HL-60 (cell line): ENCODE results near the gene UBE2L6.
A peak's percentile ranks its signal among the peaks of the same experiment; 100 is the strongest.

Experiments
- POLR2AphosphoS5 ChIP-seq: IDR thresholded peaks from 2 replicates; pipeline ENCODE4 v1.6.1; 2012; ENCODE audit warnings: low read depth
- TF ChIP-seq, protein P1 (sequence below): IDR thresholded peaks from one replicate; pipeline ENCODE4 v1.5.1; 2011; ENCODE audit warnings: low read length, control low read depth, inconsistent platforms; ENCODE audit not compliant: insufficient read depth
- TF ChIP-seq, protein P2 (sequence below): IDR thresholded peaks from 2 replicates; pipeline ENCODE4 v1.6.1; 2012; ENCODE audit warnings: low read depth; ENCODE audit not compliant: insufficient replicate concordance

DNA sequence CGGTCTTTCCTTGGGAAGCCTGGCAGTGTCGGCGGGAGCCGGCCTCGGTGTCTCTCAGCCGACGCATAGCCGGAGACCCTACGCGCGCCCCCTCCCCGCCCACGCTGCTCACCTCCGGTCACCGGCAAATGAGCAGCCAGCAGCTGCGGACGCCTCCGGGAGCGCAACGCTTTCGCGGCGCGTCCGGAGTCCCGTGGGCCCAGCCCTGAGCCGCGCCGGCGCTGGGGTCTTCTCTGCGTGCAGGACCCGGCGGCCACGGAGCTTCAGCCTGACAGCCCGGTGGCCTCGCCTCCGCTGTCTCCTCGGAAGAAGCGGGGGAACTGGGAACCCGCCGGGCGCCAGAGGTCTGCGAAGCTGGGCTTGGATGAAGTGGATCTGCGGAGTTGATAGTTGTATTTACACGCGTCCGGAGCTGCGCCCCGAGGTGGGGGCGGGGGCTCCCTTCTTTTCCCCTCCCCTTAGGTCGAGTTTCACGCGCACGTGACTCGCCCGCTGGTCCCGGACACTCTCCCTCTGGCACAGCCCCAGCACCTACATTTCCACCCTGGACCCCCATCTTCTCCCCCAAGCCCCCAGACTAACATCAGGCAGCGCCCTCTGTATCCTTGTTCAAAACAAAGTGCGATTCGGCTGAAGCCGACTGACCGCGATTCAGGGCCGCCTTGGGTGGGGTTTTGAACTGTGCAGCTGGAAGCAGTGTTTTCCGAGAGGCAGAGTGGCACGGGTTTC, 52.0 kb downstream of the UBE2L6 start, which contains the start of gene SLC43A1:
- TF ChIP-seq, protein P1, sequence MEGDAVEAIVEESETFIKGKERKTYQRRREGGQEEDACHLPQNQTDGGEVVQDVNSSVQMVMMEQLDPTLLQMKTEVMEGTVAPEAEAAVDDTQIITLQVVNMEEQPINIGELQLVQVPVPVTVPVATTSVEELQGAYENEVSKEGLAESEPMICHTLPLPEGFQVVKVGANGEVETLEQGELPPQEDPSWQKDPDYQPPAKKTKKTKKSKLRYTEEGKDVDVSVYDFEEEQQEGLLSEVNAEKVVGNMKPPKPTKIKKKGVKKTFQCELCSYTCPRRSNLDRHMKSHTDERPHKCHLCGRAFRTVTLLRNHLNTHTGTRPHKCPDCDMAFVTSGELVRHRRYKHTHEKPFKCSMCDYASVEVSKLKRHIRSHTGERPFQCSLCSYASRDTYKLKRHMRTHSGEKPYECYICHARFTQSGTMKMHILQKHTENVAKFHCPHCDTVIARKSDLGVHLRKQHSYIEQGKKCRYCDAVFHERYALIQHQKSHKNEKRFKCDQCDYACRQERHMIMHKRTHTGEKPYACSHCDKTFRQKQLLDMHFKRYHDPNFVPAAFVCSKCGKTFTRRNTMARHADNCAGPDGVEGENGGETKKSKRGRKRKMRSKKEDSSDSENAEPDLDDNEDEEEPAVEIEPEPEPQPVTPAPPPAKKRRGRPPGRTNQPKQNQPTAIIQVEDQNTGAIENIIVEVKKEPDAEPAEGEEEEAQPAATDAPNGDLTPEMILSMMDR, result no peak
- TF ChIP-seq POLR2AphosphoS5, result no peak
- TF ChIP-seq, protein P2, sequence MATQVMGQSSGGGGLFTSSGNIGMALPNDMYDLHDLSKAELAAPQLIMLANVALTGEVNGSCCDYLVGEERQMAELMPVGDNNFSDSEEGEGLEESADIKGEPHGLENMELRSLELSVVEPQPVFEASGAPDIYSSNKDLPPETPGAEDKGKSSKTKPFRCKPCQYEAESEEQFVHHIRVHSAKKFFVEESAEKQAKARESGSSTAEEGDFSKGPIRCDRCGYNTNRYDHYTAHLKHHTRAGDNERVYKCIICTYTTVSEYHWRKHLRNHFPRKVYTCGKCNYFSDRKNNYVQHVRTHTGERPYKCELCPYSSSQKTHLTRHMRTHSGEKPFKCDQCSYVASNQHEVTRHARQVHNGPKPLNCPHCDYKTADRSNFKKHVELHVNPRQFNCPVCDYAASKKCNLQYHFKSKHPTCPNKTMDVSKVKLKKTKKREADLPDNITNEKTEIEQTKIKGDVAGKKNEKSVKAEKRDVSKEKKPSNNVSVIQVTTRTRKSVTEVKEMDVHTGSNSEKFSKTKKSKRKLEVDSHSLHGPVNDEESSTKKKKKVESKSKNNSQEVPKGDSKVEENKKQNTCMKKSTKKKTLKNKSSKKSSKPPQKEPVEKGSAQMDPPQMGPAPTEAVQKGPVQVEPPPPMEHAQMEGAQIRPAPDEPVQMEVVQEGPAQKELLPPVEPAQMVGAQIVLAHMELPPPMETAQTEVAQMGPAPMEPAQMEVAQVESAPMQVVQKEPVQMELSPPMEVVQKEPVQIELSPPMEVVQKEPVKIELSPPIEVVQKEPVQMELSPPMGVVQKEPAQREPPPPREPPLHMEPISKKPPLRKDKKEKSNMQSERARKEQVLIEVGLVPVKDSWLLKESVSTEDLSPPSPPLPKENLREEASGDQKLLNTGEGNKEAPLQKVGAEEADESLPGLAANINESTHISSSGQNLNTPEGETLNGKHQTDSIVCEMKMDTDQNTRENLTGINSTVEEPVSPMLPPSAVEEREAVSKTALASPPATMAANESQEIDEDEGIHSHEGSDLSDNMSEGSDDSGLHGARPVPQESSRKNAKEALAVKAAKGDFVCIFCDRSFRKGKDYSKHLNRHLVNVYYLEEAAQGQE, result peak; percentile 24
